Erythroblast (primary cell): ENCODE results near the gene RFK.

ENCODE experiments used
- GATA1 ChIP-seq: IDR thresholded peaks from 2 replicates; pipeline ENCODE4 v1.6.1; 2011; ENCODE audit warnings: low read depth, mild to moderate bottlenecking, control low read depth, low read length, moderate library complexity
- POLR2A ChIP-seq: IDR thresholded peaks from 2 replicates; pipeline ENCODE4 v1.6.1; 2011; ENCODE audit warnings: mild to moderate bottlenecking, low read length

- TF ChIP-seq POLR2A (no peak), GATA1 (no peak)
These were observed 58.2 kb downstream of the RFK start for GRCh38 chr9:76336027-76336426.
